A549 (cell line): ENCODE data around the gene TIGD3.

Source experiments
- POLR2A ChIP-seq: IDR thresholded peaks from 2 replicates; pipeline ENCODE4 v1.6.1; 2012; ENCODE audit warnings: mild to moderate bottlenecking, low read length
- POLR2AphosphoS2 ChIP-seq: conservative IDR thresholded peaks from 2 replicates; pipeline ENCODE4 v1.6.1; 2012; ENCODE audit warnings: low read length, improper control_type of control experiment, inconsistent platforms
- RNF2 ChIP-seq: fragments of 200-600 bp; sonication (generic); IDR thresholded peaks from 2 replicates; pipeline ENCODE4 v1.6.1; 2016; ENCODE audit warnings: low read depth, mild to moderate bottlenecking, antibody characterized with exemption, moderate library complexity, borderline replicate concordance

DNA sequence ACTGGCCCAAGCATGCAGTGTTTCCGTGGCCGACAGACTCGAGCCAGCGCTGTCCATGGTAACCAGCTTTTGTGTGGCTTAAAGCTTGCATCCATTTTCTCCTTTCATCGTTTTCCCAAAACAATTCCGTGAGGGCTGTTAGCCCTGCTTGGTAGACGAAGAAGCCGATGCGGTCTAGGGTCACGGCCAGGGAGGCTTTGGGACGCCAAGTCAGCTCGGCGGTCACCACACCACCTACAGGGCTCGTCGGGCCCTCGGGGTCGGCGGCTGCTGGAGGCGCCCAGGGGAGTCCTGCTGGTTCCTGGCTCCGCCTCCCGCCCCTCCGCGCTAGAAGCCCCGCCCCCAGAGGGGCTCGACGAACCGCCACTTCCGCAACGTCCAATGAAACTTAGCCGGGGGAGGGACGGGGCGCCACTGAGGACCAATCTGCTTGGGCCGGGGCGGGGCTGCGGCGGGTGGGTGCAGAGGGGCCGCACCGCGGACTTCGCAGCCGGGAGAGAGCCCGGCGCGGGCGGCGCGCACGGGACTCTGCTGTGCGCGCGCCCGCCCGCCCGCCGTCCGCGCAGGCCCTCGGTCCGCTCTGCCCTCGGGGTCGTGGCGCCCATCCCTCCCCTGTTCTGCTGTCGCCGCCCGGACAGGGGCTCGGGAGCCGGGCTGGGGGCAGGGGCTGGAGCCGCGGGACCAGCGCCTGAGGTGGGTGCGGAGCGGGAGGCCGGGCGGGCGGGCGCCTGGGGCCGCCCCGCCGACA, at the start of gene TIGD3:
- TF ChIP-seq POLR2AphosphoS2 (no peak), POLR2A (peak; percentile 65), RNF2 (no peak)
